Esophagus squamous epithelium (tissue), 5 donors: ENCODE results near the gene BCKDHB. TPM values are rescaled to one million over a fixed set of nuclear protein-coding genes. Genes with fewer than 3 reads are reported as not detected.

Source experiments
- DNase-seq: peaks from one replicate; lab custom pipeline; 2025; lab: John Stamatoyannopoulos, UW
- H3K27ac ChIP-seq, 4 donors: fragments of 200-600 bp; sonication (generic); one replicate each; pipeline ENCODE4 v1.5.1; 2016 to 2019; ENCODE audit warnings: mild to moderate bottlenecking in 1 of 4
- H3K27me3 ChIP-seq, 4 donors: fragments of 200-600 bp; sonication (generic); 1 replicate in 3 of 4; 2 replicates in 1 of 4; pipeline versions ENCODE4 v1.5.1 to v1.6.0; 2017 to 2021; ENCODE audit warnings: antibody characterized with exemption in 1 of 4
- H3K36me3 ChIP-seq, 3 donors: fragments of 200-600 bp; sonication (generic); one replicate each; pipeline ENCODE4 v1.5.1; 2016 to 2019
- H3K4me1 ChIP-seq, 3 donors: fragments of 200-600 bp; sonication (generic); one replicate each; pipeline ENCODE4 v1.5.1; 2017 to 2019
- H3K4me3 ChIP-seq, 4 donors: fragments of 200-600 bp; sonication (generic); 1 replicate in 3 of 4; 2 replicates in 1 of 4; pipeline ENCODE4 v1.5.1; 2016 to 2019; ENCODE audit warnings: mild to moderate bottlenecking in 2 of 4, moderate library complexity in 1 of 4
- H3K9me3 ChIP-seq, 3 donors: fragments of 200-600 bp; sonication (generic); one replicate each; pipeline ENCODE4 v1.5.1; 2016 to 2019
- POLR2A ChIP-seq, 4 donors: fragments of 450-650 bp; IDR thresholded peaks; one replicate each; pipeline ENCODE4 v1.6.1; 2017; ENCODE audit warnings: antibody characterized with exemption in 4 of 4, mild to moderate bottlenecking in 4 of 4, moderate library complexity in 3 of 4
- WGBS, 2 donors: methylation state at CpG; one replicate each; pipeline ENCODE4 v1.1.5; 2018; 5-methylcytosine and 5-hydroxymethylcytosine counted together
- intact Hi-C: fragments of 100-400 bp; cut with DNase I; formaldehyde crosslinking; loops from one replicate; pipeline ENCODE4 v1.15.0; 2022
- total RNA-seq, 4 donors: library from RNA; depleted of rRNA; stranded (reverse); fragments of >200 nt; gene quantifications; one replicate each; pipeline ENCODE4 v1.1.0, GENCODE V29; 2016
- TF ChIP-seq, protein P1 (sequence below), 6 experiments: fragments of 450-650 bp in 4 of 6; fragments of 200-600 bp in 2 of 6; sonication (generic) in 2 of 6; IDR thresholded peaks; one replicate each; pipeline ENCODE4 v1.5.1; 2016 to 2019; ENCODE audit warnings: antibody characterized with exemption in 6 of 6, mild to moderate bottlenecking in 4 of 6, moderate library complexity in 4 of 6
- donor health status: DM: yes; HTN: yes; CAD: no.

Gene BCKDHB
- total RNA-seq, 4 donors from 2014 or later, result 7.6 to 15.8 (median 9.0) TPM

GRCh38 chr6:80256691-80257090 lies 150.2 kb downstream of the BCKDHB start:
- Histone ChIP-seq H3K4me1 (no peaks in the 10 kb centered on the region), H3K27me3 (no peaks in the 10 kb centered on the region), H3K27ac (no peak overlapping the region), H3K36me3 (no peaks in the 10 kb centered on the region), H3K9me3 (no peaks in the 10 kb centered on the region), H3K4me3 (no peak overlapping the region)
- intact Hi-C loops, result no loop called here
- no peak for DNase-seq
- TF ChIP-seq POLR2A (IDR thresholded peaks at IDR 0.05), result no peak
- TF ChIP-seq, protein P1, sequence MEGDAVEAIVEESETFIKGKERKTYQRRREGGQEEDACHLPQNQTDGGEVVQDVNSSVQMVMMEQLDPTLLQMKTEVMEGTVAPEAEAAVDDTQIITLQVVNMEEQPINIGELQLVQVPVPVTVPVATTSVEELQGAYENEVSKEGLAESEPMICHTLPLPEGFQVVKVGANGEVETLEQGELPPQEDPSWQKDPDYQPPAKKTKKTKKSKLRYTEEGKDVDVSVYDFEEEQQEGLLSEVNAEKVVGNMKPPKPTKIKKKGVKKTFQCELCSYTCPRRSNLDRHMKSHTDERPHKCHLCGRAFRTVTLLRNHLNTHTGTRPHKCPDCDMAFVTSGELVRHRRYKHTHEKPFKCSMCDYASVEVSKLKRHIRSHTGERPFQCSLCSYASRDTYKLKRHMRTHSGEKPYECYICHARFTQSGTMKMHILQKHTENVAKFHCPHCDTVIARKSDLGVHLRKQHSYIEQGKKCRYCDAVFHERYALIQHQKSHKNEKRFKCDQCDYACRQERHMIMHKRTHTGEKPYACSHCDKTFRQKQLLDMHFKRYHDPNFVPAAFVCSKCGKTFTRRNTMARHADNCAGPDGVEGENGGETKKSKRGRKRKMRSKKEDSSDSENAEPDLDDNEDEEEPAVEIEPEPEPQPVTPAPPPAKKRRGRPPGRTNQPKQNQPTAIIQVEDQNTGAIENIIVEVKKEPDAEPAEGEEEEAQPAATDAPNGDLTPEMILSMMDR (IDR thresholded peaks at IDR 0.05), result no peak

- TF ChIP-seq, protein P1 (IDR thresholded peaks at IDR 0.05), result no peak
- no peak for TF ChIP-seq POLR2A (IDR thresholded peaks at IDR 0.05)
- Histone ChIP-seq H3K27me3 (no peaks in the 10 kb centered on the region), H3K4me3 (no peak overlapping the region), H3K36me3 (no peaks in the 10 kb centered on the region), H3K9me3 (no peaks in the 10 kb centered on the region), H3K4me1 (no peaks in the 10 kb centered on the region), H3K27ac (no peak overlapping the region)
- DNase-seq, result no peak
- intact Hi-C loops, result no loop called here
- WGBS, 2 donors, result 98 to 100% methylated on average over 4 of the region's 4 CpGs
Measured at GRCh38 chr6:80259118-80259517, 152.6 kb downstream of the BCKDHB start.

GRCh38 chr6:80263585-80263984 lies 157.1 kb downstream of the BCKDHB start:
- no peaks in the 10 kb centered on the region for H3K27me3 ChIP-seq
- no peak for TF ChIP-seq POLR2A (IDR thresholded peaks at IDR 0.05)
- TF ChIP-seq, protein P1 (IDR thresholded peaks at IDR 0.05), result no peak
- H3K4me3 ChIP-seq, result no peak overlapping the region
- intact Hi-C loops, result no loop called here
- no peak for DNase-seq
- H3K36me3 ChIP-seq, result no peaks in the 10 kb centered on the region
- no peak overlapping the region for H3K27ac ChIP-seq
- no peaks in the 10 kb centered on the region for H3K4me1 ChIP-seq
- WGBS, 2 donors, result 67 to 70% methylated on average over 3 of the region's 3 CpGs
- no peaks in the 10 kb centered on the region for H3K9me3 ChIP-seq

DNA sequence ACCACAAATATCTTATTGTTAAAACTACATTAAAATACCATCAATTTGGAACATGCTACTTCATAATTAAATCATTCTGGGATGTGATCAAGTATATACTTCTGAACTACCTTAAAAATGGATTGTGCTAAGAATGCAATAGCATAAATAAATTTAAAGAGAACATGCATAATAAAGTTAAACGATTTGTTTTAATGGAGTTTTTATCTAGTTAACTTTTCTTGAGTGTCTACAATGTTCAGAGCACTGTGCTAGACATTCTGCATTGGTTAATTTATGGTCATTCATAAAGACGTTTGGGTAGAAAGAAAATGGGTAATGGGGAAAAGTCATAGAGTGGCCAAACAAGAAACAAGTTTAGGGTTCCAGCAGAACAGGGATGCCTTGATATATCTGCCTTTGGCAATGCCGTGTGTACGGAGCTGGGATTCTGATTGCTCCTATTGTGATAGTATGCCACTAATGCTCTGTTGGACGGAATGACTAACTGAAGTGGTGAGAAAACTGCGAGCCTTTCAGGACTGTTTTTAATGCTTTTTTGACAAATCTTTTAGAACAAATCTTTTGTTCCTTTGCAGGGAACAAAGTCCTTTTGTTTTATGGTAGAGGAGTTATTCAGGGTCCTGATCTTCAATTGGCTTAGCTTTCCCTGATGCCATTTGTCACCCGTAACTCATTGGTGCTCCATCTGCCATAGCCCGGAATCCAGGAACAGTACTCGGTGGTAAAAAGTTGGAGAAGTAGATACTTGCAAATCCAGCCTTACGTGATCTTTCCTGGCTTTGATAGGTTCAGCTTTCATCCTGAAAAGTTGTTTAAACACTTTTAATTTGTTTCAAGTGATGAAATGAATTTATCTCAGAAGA lies 162.6 kb downstream of the BCKDHB start:
- WGBS, 2 donors, result 82% methylated on average over 10 of the region's 10 CpGs
- H3K4me1 ChIP-seq, result no peaks in the 10 kb centered on the region
- no peak overlapping the region for H3K4me3 ChIP-seq
- TF ChIP-seq, protein P1 (IDR thresholded peaks at IDR 0.05), result no peak
- no peak for TF ChIP-seq POLR2A (IDR thresholded peaks at IDR 0.05)
- no peak overlapping the region for H3K27ac ChIP-seq
- H3K36me3 ChIP-seq, result no peaks in the 10 kb centered on the region
- DNase-seq, result no peak
- no peaks in the 10 kb centered on the region for H3K9me3 ChIP-seq
- H3K27me3 ChIP-seq, result no peaks in the 10 kb centered on the region
- intact Hi-C loops, result no loop called here

GRCh38 chr6:80271074-80271473 lies 164.6 kb downstream of the BCKDHB start:
- no peak overlapping the region for H3K4me3 ChIP-seq
- H3K27ac ChIP-seq, result no peak overlapping the region
- H3K36me3 ChIP-seq, result no peaks in the 10 kb centered on the region
- no peaks in the 10 kb centered on the region for H3K27me3 ChIP-seq
- 88 to 89% methylated on average over 2 of the region's 2 CpGs for WGBS, 2 donors
- no peaks in the 10 kb centered on the region for H3K4me1 ChIP-seq
- DNase-seq, result no peak
- no peaks in the 10 kb centered on the region for H3K9me3 ChIP-seq
- no peak for TF ChIP-seq POLR2A (IDR thresholded peaks at IDR 0.05)
- TF ChIP-seq, protein P1 (IDR thresholded peaks at IDR 0.05), result no peak
- intact Hi-C loops, result no loop called here
